ENCODE data around the gene CCDC9.
A peak's percentile ranks its signal among the peaks of the same experiment; 100 is the strongest.

GRCh38 chr19:47257411-47258169, 1.3 kb downstream of the CCDC9 start:
- no peak for TF ChIP-seq CTCF (IDR thresholded peaks at IDR 0.05)
- TF ChIP-seq POLR2A (IDR thresholded peaks at IDR 0.05) = peak; percentile 44
- TF ChIP-seq EP300 (IDR thresholded peaks at IDR 0.05) = peak; percentile 61
